Kidney (tissue), 14 donors: ENCODE results near the gene GSTA5. TPM values are rescaled to one million over a fixed set of nuclear protein-coding genes. Genes with fewer than 3 reads are reported as not detected.
"Not testable (repeated sequence)": the region's sequence is repeated elsewhere in the genome, so short reads cannot be mapped to it uniquely, and the experiment has no call there.

Source experiments
- DNase-seq, 5 donors: peaks; one replicate each; pipeline ENCODE4 v3.0.0-alpha.2; 2013 to 2020
- FAIRE-seq: peaks from 2 replicates; lab custom pipeline; 2012; peaks lifted over from hg19 to GRCh38; lab: Jason Lieb, UNC
- H3K27ac ChIP-seq, 2 donors: one replicate each; pipeline ENCODE4 v1.7.0; 2013; ENCODE audit warnings: low read depth in 2 of 2, low read length in 2 of 2, inconsistent platforms in 1 of 2
- H3K27me3 ChIP-seq: one replicate; pipeline ENCODE4 v1.7.1; 2013; ENCODE audit warnings: low read length, inconsistent platforms; ENCODE audit not compliant: control insufficient read depth, insufficient read depth
- H3K36me3 ChIP-seq, 3 donors: one replicate each; pipeline versions ENCODE4 v1.7.0 to v1.7.1; 2013; ENCODE audit warnings: low read length in 3 of 3, control low read depth in 1 of 3, inconsistent platforms in 1 of 3; ENCODE audit not compliant: insufficient read depth in 3 of 3, control insufficient read depth in 2 of 3
- H3K4me1 ChIP-seq, 3 donors: one replicate each; pipeline versions ENCODE4 v1.7.0 to v1.7.1; 2013; ENCODE audit warnings: low read length in 3 of 3, inconsistent platforms in 1 of 3, low read depth in 1 of 3; ENCODE audit not compliant: control insufficient read depth in 2 of 3, insufficient read depth in 2 of 3
- H3K4me3 ChIP-seq, 3 donors: one replicate each; pipeline versions ENCODE4 v1.7.0 to v1.8.1; 2013; ENCODE audit warnings: low read length in 3 of 3, control low read depth in 1 of 3, inconsistent platforms in 1 of 3
- H3K9ac ChIP-seq, 3 donors: one replicate each; pipeline versions ENCODE4 v1.7.0 to v1.7.1; 2013; ENCODE audit warnings: low read length in 3 of 3, control low read depth in 1 of 3, inconsistent platforms in 1 of 3
- H3K9me3 ChIP-seq, 3 donors: one replicate each; pipeline versions ENCODE4 v1.7.0 to v1.7.1; 2013; ENCODE audit warnings: low read length in 3 of 3, control low read depth in 1 of 3, inconsistent platforms in 1 of 3; ENCODE audit not compliant: control insufficient read depth in 2 of 3, insufficient read depth in 1 of 3
- CTCF ChIP-seq: IDR thresholded peaks from 3 replicates; pipeline ENCODE4 v1.5.1; 2012; ENCODE audit warnings: mild to moderate bottlenecking, moderate library complexity, borderline replicate concordance; ENCODE audit not compliant: insufficient read depth; ENCODE audit errors: extremely low read depth
- intact Hi-C: fragments of 100-400 bp; cut with DNase I; formaldehyde crosslinking; loops from one replicate; pipeline ENCODE4 v1.11.1; 2022
- polyA plus RNA-seq: library from polyadenylated mRNA; stranded (reverse); fragments of 350-450 nt; fragmentation: Illumina TruSeq; extraction: RNeasy Lipid Tissue Mini Kit (QIAGEN cat#74804); gene quantifications from one replicate; pipeline ENCODE4 v1.2.3, GENCODE V29; 2014; ENCODE audit warnings: low read depth, low replicate concordance; ENCODE audit not compliant: insufficient read depth
- total RNA-seq: library from RNA; stranded (reverse); fragmentation: NEBNext Ultra II Directional; extraction: Animal tissue kit (Norgen Biotek cat#: 25700); gene quantifications from one replicate; pipeline ENCODE4 v1.2.1, GENCODE V29; 2021
- donor health status: control.
- donor health status: control.
- donor health status: control.
- donor health status: control.
- donor health status: control.
- donor health status: DM: yes; HTN: yes; CAD: no.
- donor health status: Normal renal cell carcinoma (clear cell type).

The GSTA5 gene
- total and polyA plus RNA-seq, 2 donors from 2014 or later, result not detected

DNA sequence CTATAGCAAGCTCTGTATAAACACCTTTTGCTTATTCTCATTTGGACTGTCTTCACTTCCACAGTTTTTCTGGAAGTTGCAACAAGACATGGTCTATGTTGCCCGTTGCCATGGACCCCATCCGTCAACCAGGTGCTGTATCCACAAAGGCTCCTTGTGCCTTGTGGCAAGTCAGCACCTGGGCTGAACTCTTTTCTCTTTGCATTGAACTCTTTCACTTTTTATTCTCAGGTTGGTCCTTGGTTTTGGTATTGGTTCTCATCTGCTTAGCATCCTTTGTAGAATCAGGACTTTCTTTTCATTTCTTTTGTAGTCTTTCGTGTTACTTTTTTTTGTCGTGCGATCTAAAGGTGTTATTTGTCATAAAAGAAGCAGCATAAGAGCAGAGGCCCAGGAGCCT is 32.0 kb downstream of the GSTA5 start:
- no peak for DNase-seq
- H3K9me3 ChIP-seq, result no peaks in the 10 kb centered on the region
- H3K4me3 ChIP-seq, result no peak overlapping the region
- H3K36me3 ChIP-seq, result no peaks in the 10 kb centered on the region
- no peaks in the 10 kb centered on the region for H3K27me3 ChIP-seq
- intact Hi-C loops, result no loop called here
- FAIRE-seq, result no peak
- H3K4me1 ChIP-seq, result no peaks in the 10 kb centered on the region
- no peak for TF ChIP-seq CTCF
- H3K9ac ChIP-seq, result no peak overlapping the region
- H3K27ac ChIP-seq, result no peak overlapping the region

GRCh38 chr6:52803668-52804255 is 36.9 kb downstream of the GSTA5 start, which contains the start of gene GSTA1:
GSTA1 (minus strand) TSS chr6:52803816; CDS start chr6:52799267, 4,549 bp downstream.
- peak within 1 kb of the TSS in 2 of 3 donors; percentile 67 to 80 for H3K4me3 ChIP-seq

GRCh38 chr6:52802806-52803205 is 37.8 kb downstream of the GSTA5 start:
- FAIRE-seq (no peak), DNase-seq (no peak)
- Histone ChIP-seq H3K9me3 (no peaks in the 10 kb centered on the region), H3K4me3 (peak overlapping the region in 2 of 3 donors; percentile 67 to 80), H3K4me1 (no peaks in the 10 kb centered on the region), H3K27ac (peak overlapping the region; percentile 47 to 63), H3K36me3 (no peaks in the 10 kb centered on the region), H3K9ac (peak overlapping the region in 1 of 3 donors; percentile 48), H3K27me3 (no peaks in the 10 kb centered on the region)
- intact Hi-C loops, result no loop called here
- TF ChIP-seq CTCF, result no peak

More at GRCh38 chr6:52803668-52804255, 36.9 kb downstream of the GSTA5 start, which contains the start of gene GSTA1:
- peak within 1 kb of the TSS; percentile 47 to 63 for H3K27ac ChIP-seq
- H3K27me3 ChIP-seq, H3K36me3 ChIP-seq, intact Hi-C loops, FAIRE-seq, H3K9me3 ChIP-seq, H3K4me1 ChIP-seq: not testable (repeated sequence)
- H3K9ac ChIP-seq, result peak within 1 kb of the TSS in 1 of 3 donors; percentile 48
- peak in 1 of 5 donors; percentile 12 for DNase-seq

DNA sequence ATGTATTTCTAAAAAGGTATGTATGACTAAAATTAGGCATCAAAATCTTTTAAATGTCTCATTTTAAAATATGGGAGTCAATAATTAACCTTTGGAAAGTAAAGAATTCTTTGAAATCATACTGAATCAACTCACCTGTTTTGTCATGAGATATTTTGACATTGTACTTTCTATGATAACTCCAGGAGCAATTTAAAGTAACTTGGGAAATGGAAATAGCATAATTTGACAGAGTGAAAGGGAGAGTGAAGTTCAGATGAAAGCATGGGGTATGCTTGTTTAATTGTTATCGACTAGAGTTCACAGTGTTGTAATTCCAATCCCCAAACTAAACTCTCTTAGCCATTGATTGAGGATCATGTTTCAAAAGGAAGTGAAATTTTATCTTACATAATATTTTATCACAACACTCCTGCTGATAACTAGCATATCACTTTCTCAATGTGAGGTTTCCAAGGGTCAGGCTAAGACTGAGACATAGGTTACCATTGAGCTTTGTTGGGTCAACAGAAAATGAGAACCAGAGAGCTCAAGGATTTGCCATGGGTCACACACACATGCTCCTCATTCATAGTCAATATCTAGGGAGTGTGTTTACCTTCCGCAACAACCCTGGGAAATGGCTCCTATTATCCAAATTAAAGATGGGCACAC is 39.3 kb downstream of the GSTA5 start:
- DNase-seq (no peak), FAIRE-seq (no peak)
- intact Hi-C loops, result no loop called here
- no peak for TF ChIP-seq CTCF
- H3K4me1 ChIP-seq, result no peaks in the 10 kb centered on the region
- peak overlapping the region in 2 of 3 donors; percentile 36 to 67 for H3K4me3 ChIP-seq
- H3K27me3 ChIP-seq, result no peaks in the 10 kb centered on the region
- no peaks in the 10 kb centered on the region for H3K9me3 ChIP-seq
- H3K36me3 ChIP-seq, result no peaks in the 10 kb centered on the region
- no peak overlapping the region for H3K27ac ChIP-seq
- no peak overlapping the region for H3K9ac ChIP-seq

DNA sequence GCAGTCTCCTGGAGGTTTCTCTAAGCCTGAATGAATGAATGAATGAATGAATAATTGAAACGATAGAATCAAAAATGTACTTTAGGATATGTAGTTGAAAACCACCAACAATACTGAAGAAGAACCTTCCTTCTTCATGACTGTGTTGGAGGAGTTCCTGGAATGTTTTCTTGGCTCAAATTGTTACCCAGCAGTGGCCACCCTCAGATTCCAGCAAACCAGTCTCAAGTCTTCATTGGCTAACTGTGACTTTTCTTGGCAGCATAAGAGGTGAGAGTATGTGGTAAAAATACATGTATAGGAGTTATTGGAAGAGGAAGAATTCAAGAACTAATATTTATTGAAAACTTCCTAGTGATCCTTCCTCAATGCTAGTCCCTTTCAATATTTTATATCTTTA is 41.3 kb downstream of the GSTA5 start:
- H3K9ac ChIP-seq, H3K27ac ChIP-seq, H3K4me1 ChIP-seq, H3K27me3 ChIP-seq, H3K9me3 ChIP-seq, intact Hi-C loops, DNase-seq, FAIRE-seq, H3K36me3 ChIP-seq: not testable (repeated sequence)
- peak overlapping the region in 1 of 3 donors; percentile 35 for H3K4me3 ChIP-seq

DNA sequence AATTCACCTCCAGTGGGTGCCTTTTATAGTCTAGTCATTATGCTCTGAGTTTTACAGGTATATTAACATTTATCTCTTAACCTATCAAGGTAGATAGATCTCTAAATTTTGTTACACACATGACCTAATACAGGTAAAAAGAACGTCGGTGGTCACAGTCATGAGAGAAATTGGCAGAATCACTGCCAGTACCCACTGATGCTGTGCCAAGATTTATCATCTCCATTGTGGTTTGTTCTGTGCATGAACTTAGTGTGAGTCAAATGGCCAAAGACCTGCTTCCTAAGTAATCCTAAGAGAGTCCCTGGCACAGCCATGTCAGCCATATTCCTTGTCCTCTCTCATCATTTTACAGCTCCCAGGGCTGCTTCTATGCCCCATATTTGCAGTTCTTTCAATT is 46.2 kb downstream of the GSTA5 start:
- H3K4me1 ChIP-seq, FAIRE-seq, H3K27ac ChIP-seq, H3K9ac ChIP-seq, DNase-seq, H3K4me3 ChIP-seq, H3K27me3 ChIP-seq, intact Hi-C loops, H3K9me3 ChIP-seq: not testable (repeated sequence)
- H3K36me3 ChIP-seq, result peaks cover 0 to 15% (median 9%) of the 10 kb centered on the region in 3 donors
